ENCODE results near the gene USP6NL.
"Not testable (repeated sequence)": the region's sequence is repeated elsewhere in the genome, so short reads cannot be mapped to it uniquely, and the experiment has no call there.

Gene USP6NL

DNA sequence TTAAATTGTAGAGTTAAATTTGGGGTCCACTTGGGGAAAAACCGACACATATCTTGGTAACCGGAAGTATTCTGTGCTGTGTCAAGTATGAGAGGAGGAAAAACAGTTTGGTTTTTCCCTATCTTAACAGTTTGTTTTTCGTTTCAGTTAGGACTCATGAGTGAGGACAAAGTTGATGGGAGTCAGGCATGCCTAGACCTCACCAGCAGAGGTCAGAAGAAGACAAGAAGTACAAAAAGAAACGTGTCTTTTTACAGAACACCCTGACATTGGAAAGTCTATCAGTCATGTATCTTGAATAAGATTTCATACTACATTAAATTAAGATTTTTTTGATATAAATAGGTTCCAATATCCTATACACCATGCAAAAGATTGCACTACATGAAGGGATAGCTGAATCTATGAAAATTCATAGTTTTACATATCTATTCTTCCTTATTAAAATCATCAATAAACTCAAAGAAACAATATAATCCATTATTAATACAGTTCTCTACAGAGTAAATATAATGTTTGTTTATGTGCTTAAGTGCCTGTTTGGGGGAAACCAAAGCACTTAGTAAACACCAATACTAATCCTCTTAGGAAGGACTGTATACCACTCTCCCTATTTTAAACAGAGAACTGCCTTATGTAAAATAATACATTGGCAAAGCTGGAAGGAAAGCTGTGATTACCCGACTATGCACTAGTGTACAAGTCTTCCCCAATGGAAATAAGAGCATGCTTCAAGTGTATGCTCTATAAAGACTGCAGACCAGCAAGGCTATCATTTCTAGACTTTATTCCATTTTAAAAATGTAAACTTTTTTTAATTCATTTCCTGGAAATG is 95.6 kb downstream of the USP6NL start:
- no peak for DNase-seq (ENCODE audit: low read depth)

- no peak for DNase-seq (ENCODE audit: low read depth)
These were observed 97.7 kb downstream of the USP6NL start for GRCh38 chr10:11513727-11514126.

DNA sequence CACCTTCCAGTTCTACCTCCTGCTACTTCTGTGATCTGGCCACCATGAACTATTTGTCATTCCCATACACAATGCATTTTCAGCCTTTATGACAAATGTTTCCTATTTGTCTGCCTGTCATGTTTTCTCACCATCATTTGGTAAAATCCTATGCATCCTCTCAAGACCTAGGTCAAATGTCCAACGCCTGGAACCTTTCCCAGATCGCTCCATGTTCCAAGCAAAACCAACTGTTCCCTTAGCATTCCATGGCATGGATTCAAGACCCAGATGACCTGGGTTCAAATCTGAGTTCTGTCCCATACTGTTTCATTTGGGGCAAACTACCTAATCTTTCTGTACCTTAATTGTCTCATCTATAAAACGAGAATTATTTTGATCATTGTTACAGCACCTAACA is 98.9 kb downstream of the USP6NL start:
- DNase-seq (ENCODE audit: low read depth): no peak

GRCh38 chr10:11511321-11511720 is 100.1 kb downstream of the USP6NL start:
- no peak for DNase-seq (ENCODE audit: low read depth)

GRCh38 chr10:11510736-11511135 is 100.7 kb downstream of the USP6NL start:
- no peak for DNase-seq (ENCODE audit: low read depth)

DNA sequence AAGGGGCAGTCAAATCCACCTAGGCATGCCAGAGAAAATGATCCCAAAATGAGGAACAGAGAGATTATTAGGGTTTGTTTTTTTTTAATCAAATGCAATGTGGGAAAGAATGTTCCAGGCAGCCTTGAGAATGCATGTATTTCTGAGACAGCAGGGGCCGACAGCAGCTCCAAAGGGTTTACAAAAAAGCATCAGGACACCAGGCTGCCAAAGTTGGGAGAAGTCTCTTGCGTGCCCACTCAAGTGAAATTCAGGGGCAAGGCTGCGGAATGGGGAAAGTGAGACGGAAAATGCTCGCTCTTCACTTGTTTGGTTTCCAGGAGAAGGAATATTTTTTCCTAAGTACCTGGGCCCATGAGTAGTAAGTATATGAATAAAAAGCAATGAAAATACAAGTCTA is 101.2 kb downstream of the USP6NL start:
- DNase-seq (ENCODE audit: low read depth): no peak

DNA sequence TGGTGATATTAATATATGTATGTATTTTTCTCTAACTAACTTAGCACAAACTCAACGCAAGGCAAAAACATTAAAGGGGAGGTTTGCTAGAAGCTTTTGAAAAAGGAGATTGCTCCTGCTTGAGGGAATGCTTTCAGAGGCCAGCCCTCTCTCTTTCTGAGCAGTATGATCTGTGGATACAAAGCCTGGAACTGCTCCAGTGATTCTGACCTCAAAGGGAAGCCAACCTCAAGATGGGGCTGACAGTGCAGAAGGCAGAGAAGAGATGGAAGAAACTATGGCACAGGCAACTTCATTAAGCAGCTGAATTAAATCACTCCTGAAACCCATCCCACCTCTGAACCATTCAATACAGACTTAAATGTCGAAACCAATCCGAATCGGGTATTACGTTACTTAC is 102.4 kb downstream of the USP6NL start:
- no peak for DNase-seq (ENCODE audit: low read depth)

GRCh38 chr10:11506247-11506789 is 105.1 kb downstream of the USP6NL start:
- DNase-seq (ENCODE audit: low read depth): no peak

GRCh38 chr10:11505639-11506038 is 105.8 kb downstream of the USP6NL start:
- DNase-seq (ENCODE audit: low read depth): no peak

DNA sequence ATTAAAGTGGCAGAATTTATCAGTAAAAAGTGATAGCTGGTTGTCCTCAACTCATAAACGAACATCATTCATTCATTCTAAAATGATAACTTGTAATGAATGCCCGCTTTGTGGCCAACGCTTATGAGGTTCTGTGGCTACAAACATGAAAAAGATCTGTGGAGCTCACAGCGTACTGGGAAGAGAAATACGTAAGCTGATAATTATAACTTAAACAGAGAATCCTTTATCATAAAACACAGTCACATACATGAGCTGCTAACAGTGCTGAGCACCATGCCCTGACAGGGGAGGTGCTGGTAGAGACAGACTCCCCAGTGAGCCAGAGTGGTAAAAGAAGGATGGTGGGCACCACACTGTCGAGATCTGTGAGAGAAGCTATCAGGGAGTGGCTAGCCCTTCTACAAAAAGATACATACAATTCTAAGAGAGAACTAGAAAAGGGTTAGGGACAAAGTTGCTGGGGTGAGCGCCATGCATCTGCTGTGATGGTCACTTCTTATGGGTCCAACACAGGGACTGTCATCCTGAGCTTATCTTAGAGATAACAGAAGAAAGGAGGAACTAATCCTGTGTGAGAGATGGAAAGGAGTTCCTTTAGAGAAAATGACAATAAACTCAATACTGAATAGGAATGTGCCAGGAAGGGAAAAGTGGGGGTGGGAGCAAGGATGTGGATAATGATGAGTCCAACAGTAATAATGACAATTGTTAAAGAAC is 106.7 kb downstream of the USP6NL start:
- no peak for DNase-seq (ENCODE audit: low read depth)

DNA sequence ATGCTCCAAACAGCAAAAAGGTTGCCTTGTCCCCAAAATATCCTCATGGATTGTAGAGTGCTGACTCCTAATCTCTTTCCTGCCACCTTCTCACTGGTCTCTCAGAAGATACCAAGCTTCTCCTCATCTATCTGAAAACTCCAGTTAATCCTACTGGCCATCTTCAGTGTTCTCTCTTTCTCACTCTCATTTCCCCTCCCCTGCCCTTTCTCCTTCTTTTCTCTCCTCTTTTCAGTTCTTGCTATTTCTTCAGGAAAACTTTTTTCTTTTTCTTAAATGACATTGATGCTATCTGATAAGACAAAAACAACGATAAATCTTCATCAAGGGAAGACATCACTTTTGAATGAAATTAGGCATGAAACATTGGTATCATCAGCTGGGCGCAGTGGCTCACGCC is 109.8 kb downstream of the USP6NL start:
- no peak for DNase-seq (ENCODE audit: low read depth)

DNA sequence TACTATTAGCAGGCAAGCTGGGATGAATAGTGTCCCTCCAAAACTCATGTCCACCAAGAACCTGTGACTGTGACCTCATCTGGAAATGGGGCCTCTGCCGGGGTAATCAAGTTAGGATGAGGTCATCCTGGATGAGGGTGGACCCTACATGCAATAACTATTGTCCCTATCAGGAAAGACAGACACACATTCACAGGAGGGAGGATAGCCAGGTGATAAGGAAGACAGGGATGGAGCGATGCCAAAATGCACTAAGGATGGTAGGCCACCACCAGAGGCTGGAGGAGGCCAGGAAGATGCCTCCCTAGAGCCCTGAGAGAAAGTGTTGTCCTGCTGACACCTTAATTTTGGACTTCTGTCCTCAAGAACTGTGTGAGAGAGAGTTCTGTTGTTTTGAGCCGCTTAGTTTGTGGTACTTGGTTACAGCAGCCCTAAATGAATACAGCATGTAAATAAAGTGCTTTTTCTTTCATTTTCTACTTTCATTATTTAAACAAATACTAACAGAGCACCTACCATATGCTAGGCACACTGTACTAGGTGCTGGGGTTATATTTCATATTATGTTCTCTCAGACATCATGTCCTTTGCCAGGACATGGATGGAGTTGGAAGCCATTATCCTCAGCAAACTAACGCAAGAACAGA is 111.9 kb downstream of the USP6NL start:
- DNase-seq (ENCODE audit: low read depth): no peak

DNA sequence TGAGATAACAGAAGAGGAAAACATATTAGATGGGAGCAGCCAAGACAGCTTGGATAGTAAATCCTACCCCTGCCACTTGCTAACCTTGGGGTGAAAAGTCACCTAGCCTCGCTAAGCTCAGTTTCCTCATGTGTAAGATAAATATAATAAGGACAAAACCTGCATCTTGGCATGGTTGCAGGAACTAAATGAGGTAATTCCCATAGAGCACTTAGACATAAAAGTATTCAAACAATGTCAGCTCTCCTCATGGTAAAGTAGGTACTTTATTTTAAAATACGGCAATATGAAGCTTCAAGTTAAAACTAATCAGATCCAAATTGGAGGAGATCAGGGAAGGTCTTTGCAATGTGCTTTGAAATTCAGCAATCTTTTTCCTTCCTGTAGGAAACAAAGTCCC is 113.1 kb downstream of the USP6NL start:
- DNase-seq (ENCODE audit: low read depth): no peak

DNA sequence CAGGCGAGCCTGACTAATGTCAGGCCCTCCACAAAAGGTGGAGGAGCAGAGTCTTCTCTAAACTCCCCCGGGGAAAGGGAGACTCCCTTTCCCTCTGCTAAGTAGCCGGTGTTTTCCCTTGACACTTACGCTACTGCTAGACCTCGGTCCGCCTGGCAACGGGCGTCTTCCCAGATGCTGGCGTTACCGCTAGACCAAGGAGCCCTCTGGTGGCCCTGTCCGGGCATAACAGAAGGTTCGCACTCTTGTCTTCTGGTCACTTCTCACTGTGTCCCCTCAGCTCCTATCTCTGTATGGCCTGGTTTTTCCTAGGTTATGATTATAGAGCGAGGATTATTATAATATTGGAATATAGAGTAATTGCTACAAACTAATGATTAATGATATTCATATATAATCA is 116.5 kb downstream of the USP6NL start:
- DNase-seq (ENCODE audit: low read depth): not testable (repeated sequence)

GRCh38 chr10:11493646-11494045 is 117.8 kb downstream of the USP6NL start:
- DNase-seq (ENCODE audit: low read depth): no peak

- no peak for DNase-seq (ENCODE audit: low read depth)
These were observed 120.4 kb downstream of the USP6NL start for GRCh38 chr10:11491087-11491486.

GRCh38 chr10:11489591-11489990 is 121.9 kb downstream of the USP6NL start:
- DNase-seq (ENCODE audit: low read depth): no peak

DNA sequence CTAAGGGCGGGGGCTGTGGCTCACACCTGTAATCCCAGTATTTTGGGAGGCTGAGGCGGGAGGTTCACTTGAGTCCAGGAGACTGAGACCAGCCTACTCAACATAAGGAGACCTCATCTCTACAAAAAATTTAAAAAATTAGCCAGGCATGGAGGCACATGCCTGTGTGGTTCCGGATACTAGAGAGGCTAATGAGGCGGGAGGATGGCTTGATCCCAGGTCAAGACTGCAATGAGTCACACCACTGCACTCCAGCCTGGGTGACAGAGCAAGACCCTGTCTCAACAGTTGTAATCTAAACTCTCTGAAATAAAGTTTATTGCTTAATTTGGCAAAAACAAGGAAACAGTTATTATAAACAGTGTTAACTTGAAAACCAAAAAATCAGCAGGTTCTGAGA is 123.3 kb downstream of the USP6NL start:
- no peak for DNase-seq (ENCODE audit: low read depth)

DNA sequence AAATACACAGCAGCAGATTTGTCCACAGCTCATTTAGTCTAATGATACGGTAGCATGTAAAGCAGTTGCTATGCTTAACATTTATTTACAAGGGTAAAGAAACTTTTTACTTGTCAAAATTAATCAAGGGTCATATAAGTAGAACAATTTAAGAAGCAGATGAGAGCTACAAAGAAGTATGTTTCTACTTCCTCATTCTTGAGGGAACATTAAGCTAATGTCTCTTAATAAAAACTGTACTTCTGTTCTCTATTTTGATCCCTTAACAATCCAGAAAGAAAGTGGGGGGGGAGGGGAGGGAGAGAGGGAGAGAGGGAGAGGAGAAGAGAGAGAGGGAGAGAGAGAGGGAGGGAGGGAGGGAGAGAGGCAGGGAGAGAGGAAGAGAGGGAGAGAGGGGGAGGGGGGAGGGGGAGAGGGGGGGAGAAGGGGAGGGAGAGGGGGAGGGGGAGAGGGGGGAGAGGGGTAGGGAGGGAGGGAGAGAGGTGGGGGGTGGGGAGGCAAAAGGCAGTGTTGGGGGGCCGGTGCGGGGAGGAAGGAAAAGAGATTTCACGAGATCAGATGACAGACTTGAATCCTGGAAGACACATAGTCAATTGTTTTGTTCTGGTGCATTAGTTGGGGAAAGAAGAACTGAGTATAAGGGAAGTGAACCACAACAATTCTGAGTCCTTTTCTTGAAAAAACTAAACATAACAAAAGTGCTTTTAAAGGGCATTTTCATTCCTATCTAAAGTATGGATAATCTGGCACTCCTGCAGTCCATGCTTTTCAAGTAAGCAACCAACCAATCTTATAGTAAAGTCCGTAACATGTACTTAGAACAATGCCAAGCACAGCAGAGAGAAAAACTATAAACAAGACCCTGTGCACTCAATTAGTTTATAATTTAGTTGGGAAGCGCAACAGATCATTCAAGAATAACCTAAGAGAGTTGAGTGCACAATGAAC is 128.0 kb downstream of the USP6NL start:
- no peak for DNase-seq (ENCODE audit: low read depth)

DNA sequence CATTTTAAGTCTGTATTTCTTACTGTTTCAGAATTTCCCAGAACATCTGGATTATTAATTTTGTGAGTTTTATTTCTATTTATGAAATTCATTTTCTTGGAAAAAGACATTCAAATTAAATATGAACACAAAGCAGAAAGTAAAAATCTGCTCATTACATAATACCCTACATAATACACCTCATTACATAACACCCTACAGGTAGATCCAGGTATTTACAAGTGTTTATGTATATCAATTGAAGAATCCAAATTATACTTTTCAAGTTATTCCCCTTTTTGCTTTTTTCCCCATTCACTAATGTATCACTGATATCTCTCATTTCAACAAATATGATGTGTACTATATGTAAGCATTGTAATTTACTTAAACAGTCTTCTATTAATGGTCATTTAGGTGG is 129.1 kb downstream of the USP6NL start:
- no peak for DNase-seq (ENCODE audit: low read depth)

DNA sequence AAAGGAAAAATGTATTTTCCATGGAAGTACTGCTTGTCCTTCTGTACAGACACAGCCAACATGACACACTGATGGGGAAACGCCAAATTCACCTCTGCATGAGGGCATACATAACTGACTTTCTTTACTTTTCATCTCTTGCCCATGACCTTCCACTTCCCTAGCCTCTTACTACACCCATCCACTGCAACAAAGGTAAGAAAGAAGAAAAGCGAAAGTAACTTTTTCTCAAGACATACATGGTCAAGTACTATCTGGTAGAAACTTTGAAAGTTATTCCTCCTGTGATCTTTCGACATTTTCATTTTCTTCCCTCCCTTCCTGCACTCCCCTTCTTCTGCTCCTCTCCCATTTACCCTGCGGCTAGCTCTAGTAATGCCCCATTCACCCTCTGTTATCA is 130.8 kb downstream of the USP6NL start:
- DNase-seq (ENCODE audit: low read depth): no peak

- no peak for DNase-seq (ENCODE audit: low read depth)
These were observed 132.2 kb downstream of the USP6NL start for GRCh38 chr10:11479300-11479699.
